GM18951 (cell line): ENCODE measurements around the gene PZP.
"Not testable (repeated sequence)": the region's sequence is repeated elsewhere in the genome, so short reads cannot be mapped to it uniquely, and the experiment has no call there.

Experiments
- POLR2A ChIP-seq: IDR thresholded peaks from 4 replicates; pipeline ENCODE4 v1.6.1; 2011; ENCODE audit warnings: mild to moderate bottlenecking; ENCODE audit not compliant: insufficient read length, insufficient read depth; ENCODE audit errors: extremely low read depth
- in situ Hi-C: fragments of 300-500 bp; cut with MboI; formaldehyde crosslinking; loops from one replicate; pipeline ENCODE4 v1.12.0; 2022; ENCODE audit warnings: low sequenced_read_pairs, mixed read lengths, inconsistent platforms; ENCODE audit not compliant: unreplicated experiment

The PZP gene

GRCh38 chr12:9208229-9208628 lies at the start of gene PZP:
Gene PZP, minus strand, starts transcription at chr12:9208395. Its CDS starts 54 bp downstream, at chr12:9208341.
- no peak for TF ChIP-seq POLR2A
- in situ Hi-C loops = no loop called here

DNA sequence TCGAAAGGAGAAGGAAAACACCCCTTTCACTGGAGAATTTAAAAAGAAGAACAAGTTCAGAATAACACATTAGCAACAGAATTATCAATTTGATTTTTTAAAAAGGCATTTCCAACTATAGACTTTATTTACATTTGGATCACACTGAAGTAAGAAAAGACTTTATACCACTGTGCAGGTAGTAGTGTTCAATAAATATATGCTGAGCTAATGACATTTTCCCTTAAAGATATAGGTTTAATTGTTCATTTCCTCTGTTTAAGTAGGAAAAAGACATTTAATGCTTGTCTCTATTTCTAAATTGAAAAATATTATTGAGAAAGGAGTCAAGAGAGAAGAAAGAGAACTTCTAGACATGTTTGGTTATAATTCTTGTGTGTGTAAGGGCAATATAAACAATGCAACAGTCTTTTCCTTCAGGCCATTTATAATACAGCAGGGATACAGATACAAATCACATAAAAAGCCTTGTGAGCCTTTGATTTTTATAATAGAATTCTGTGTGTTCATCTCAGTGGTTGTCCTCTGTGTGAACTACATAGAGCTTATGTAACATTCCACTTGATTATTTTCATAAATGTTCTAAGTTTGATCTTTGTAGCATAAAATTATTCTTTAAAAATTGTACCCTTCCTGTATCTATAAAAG lies 48.7 kb upstream of the PZP start:
- in situ Hi-C loops = no loop called here
- no peak for TF ChIP-seq POLR2A

DNA sequence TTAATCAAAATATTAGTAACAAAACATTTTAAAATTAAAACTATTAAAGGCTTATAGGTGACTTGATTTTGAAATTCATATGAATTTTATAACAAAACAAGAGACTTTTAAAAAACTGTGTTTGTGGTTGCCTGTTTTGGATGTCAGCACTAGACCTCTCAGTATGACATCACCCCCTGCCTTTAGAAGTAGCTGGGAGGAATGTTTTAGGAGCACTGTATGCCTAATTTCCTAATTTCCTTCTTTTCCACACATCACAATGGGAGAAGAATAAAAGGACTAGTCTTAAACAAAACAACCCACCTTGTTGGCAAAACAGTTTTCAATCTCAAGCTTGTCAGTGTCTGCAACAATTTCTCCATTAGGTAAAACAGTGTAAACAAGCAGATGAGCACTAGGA lies 48.1 kb upstream of the PZP start:
- in situ Hi-C loops = no loop called here

GRCh38 chr12:9255837-9256236 lies 47.6 kb upstream of the PZP start:
- in situ Hi-C loops = no loop called here
- no peak for TF ChIP-seq POLR2A

More for the DNA sequence above, 48.1 kb upstream of the PZP start:
- no peak for TF ChIP-seq POLR2A

DNA sequence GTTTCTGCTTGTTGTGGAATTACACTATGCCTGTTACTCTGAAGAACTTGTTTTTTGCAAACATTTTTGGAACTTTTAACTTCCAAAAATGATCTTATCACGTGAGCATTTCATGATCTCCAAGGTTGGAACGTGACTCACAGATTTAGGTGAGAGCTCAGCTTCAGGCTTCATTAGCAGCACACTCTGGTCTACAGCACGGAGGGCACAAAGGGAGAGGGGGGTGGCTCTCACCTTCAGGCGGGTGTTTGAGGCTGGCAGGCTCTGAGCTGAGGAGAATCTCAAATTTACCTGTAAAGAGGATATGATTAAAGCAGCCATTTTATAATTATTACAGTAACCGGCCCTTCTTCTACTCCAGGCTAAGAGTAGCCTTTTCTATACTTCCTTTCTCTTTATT lies 45.3 kb upstream of the PZP start:
- in situ Hi-C loops = no loop called here
- no peak for TF ChIP-seq POLR2A

GRCh38 chr12:9252791-9253190 lies 44.6 kb upstream of the PZP start:
- in situ Hi-C loops = not testable (repeated sequence)

DNA sequence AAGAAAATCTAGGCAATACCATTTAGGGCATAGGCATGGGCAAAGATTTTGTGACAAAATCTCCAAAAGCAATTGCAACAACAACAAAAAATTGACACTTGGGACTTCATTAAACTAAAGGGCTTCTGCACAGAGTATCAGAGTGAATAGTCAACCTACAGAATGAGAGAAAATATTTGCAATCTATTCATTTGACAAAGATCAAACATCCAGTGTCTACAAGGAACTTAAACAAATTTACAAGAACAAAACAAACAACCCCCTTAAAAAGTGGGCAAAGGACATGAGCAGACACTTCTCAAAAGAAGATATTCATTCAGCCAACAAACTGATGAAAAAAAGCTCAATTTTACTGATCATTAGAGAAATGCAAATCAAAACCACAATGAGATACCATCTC lies 44.1 kb upstream of the PZP start:
- in situ Hi-C loops = no loop called here
- no peak for TF ChIP-seq POLR2A

- in situ Hi-C loops = no loop called here
- no peak for TF ChIP-seq POLR2A
Observed at GRCh38 chr12:9248435-9248834, 40.2 kb upstream of the PZP start.

DNA sequence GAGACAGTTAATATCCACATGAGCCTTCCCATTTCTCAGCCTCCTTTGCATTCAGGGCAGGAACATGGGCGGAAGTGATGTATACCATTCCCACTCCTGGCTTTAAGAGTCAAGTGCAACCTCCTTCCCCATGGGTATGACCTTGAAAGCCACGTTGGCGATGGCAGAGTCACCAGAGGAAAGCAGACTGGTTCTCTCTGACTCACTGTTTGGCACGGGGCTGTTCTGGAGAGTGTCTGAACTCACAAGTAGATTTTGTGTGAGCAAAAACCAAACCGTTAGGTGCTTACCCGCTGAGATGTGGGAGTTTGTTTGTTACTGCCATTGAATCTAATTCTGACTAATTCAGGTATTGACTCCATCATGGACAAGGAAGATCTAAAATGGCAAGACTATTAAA lies 36.7 kb upstream of the PZP start:
- no peak for TF ChIP-seq POLR2A
- in situ Hi-C loops = no loop called here

DNA sequence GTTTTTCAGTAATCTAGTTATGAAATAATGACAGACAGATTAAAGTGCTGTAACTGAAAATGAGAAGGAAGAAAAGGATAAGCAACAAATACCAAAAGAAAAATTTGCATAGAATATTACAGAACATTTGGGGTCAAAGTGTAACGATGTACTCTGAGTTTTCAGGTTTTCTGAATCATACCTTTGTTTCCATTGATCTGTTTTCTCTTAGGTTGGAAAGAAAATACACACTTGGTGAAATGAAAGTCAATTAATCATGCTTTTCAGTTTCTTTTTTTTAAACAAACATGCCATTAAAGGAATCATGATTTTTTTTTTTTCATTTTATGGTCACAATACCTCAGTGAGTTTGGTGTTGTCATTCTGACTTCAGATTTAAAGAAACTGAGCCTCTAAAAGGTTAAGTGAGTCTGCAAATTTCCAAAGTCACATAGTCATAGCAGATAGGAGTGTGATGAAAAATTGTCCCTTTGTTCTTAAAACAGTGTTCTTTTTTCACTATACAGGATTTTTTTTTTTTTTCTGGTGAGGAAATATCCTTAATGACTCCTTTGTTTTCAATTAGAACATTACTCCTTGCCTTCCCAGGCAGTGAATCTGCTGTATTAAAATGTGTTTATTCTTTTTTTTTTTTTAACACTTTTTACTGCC lies 35.9 kb upstream of the PZP start:
- TF ChIP-seq POLR2A = no peak
- in situ Hi-C loops = no loop called here

DNA sequence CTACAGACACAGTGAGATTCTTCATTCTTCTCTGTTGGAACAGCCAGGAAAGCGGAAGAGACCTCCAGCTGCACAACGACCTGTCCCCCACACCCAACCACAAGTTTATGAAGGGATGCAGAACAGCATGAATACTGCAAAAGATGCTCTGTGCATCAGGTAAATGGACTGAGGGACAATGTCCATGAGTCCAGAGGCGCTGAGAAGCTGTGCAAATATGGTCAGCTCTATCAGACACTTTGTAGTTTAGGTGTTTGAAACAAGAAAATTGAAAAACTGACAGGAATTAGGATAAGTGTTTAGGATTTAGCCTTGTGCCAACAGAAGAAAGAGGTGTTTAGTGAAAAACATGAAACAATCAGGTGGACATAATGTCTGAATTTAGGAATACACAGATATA lies 33.1 kb upstream of the PZP start:
- in situ Hi-C loops = no loop called here
- no peak for TF ChIP-seq POLR2A

- in situ Hi-C loops = no loop called here
- TF ChIP-seq POLR2A = no peak
Observed at GRCh38 chr12:9240776-9241175, 32.6 kb upstream of the PZP start.

- in situ Hi-C loops = not testable (repeated sequence)
Observed at GRCh38 chr12:9240004-9240635, 31.9 kb upstream of the PZP start.

GRCh38 chr12:9237286-9237685 lies 29.1 kb upstream of the PZP start:
- TF ChIP-seq POLR2A = no peak
- in situ Hi-C loops = no loop called here
